H1 (cell line): ENCODE data around the gene CAPN15. TPM values are rescaled to one million over a fixed set of nuclear protein-coding genes. Genes with fewer than 3 reads are reported as not detected.

ENCODE experiments used
- CTCF ChIA-PET: fragments of 300-600 bp; sonication (Branson Sonifier 250); formaldehyde crosslinking; loops from one replicate; lab custom pipeline; 2021; ENCODE audit not compliant: partially characterized antibody; lab: Charles Lee
- POLR2A ChIA-PET: fragments of 300-600 bp; sonication (Branson Sonifier 250); formaldehyde crosslinking; loops from one replicate; lab custom pipeline; 2021; ENCODE audit warnings: inconsistent platforms; ENCODE audit not compliant: partially characterized antibody; lab: Charles Lee
- DNase-seq, 2 experiments: peaks; one replicate each; pipeline versions ENCODE4 v3.0.0 to v3.0.0-alpha.2; 2010 to 2022; ENCODE audit warnings: low spot score in 2 of 2, low read depth in 1 of 2, mixed read lengths in 1 of 2
- FAIRE-seq: peaks from 2 replicates; lab custom pipeline; 2011; peaks lifted over from hg19 to GRCh38; lab: Jason Lieb, UNC
- H2AFZ ChIP-seq: 2 replicates; pipeline ENCODE4 v1.8.1; 2012; ENCODE audit warnings: low read length, inconsistent platforms
- H2AK5ac ChIP-seq: 2 replicates; pipeline ENCODE4 v1.6.1; 2013; ENCODE audit warnings: low read depth, low read length
- H2BK120ac ChIP-seq: replicated peaks from 2 replicates; pipeline ENCODE3; 2013; ENCODE audit warnings: low read depth, low read length, inconsistent platforms
- H2BK12ac ChIP-seq: 2 replicates; pipeline ENCODE4 v1.6.1; 2013; ENCODE audit warnings: low read depth, low read length
- H2BK15ac ChIP-seq: 2 replicates; pipeline ENCODE4 v1.6.1; 2013; ENCODE audit warnings: low read length
- H2BK20ac ChIP-seq: 2 replicates; pipeline ENCODE4 v1.6.1; 2013; ENCODE audit warnings: low read length
- H2BK5ac ChIP-seq: 2 replicates; pipeline ENCODE4 v1.6.1; 2013; ENCODE audit warnings: low read depth, low read length
- H3K14ac ChIP-seq: 2 replicates; pipeline ENCODE4 v1.6.1; 2013; ENCODE audit warnings: inconsistent platforms; ENCODE audit not compliant: insufficient read length
- H3K18ac ChIP-seq: 2 replicates; pipeline ENCODE4 v1.6.1; 2013; ENCODE audit warnings: low read length; ENCODE audit errors: extremely low read depth
- H3K23ac ChIP-seq: 2 replicates; pipeline ENCODE4 v1.6.1; 2013; ENCODE audit warnings: inconsistent platforms; ENCODE audit not compliant: insufficient read length
- H3K23me2 ChIP-seq: 2 replicates; pipeline ENCODE4 v1.6.1; 2013; ENCODE audit warnings: low read depth, low read length
- H3K27ac ChIP-seq: 2 replicates; pipeline ENCODE4 v1.6.1; 2011; ENCODE audit warnings: low read depth, low read length, inconsistent platforms
- H3K27me3 ChIP-seq, 4 experiments: replicated peaks in 1 of 4; 1 replicate in 1 of 4; 2 replicates in 3 of 4; pipeline versions ENCODE4 v1.6.1 to v1.8.1; 2011 to 2013; ENCODE audit warnings: low read length in 3 of 4, mild to moderate bottlenecking in 3 of 4, inconsistent platforms in 2 of 4, mixed read lengths in 2 of 4, moderate library complexity in 1 of 4; ENCODE audit not compliant: control insufficient read depth in 3 of 4, insufficient read depth in 3 of 4; ENCODE audit errors: extremely low read depth in 1 of 4
- H3K36me3 ChIP-seq, 4 experiments: 2 replicates each; pipeline versions ENCODE4 v1.6.1 to v1.8.1; 2011 to 2013; ENCODE audit warnings: mild to moderate bottlenecking in 4 of 4, low read length in 3 of 4, moderate library complexity in 2 of 4, control low read depth in 1 of 4, inconsistent platforms in 1 of 4; ENCODE audit not compliant: insufficient read depth in 4 of 4, control insufficient read depth in 2 of 4
- H3K4ac ChIP-seq: replicated peaks from 2 replicates; pipeline ENCODE3; 2013; ENCODE audit warnings: low read length, low read depth, mixed read lengths, inconsistent platforms; ENCODE audit not compliant: insufficient read length
- H3K4me1 ChIP-seq, 4 experiments: replicated peaks in 1 of 4; 1 replicate in 1 of 4; 2 replicates in 3 of 4; pipeline versions ENCODE4 v1.6.1 to v1.8.1; 2011 to 2013; ENCODE audit warnings: low read length in 3 of 4, inconsistent platforms in 2 of 4, mixed read lengths in 1 of 4; ENCODE audit not compliant: insufficient read depth in 4 of 4, control insufficient read depth in 3 of 4
- H3K4me2 ChIP-seq, 2 experiments: 2 replicates each; pipeline versions ENCODE4 v1.6.1 to v1.8.1; 2011 to 2013; ENCODE audit warnings: low read depth in 2 of 2, low read length in 2 of 2, control low read depth in 1 of 2, inconsistent platforms in 1 of 2, mild to moderate bottlenecking in 1 of 2; ENCODE audit not compliant: insufficient read depth in 1 of 2
- H3K4me3 ChIP-seq, 4 experiments: fragments of 200-600, 300-600 bp in 1 of 4; sonication (generic), shearing (Covaris generic), sonication (Bioruptor Twin) in 1 of 4; 2 replicates each; pipeline versions ENCODE4 v1.5.1 to v1.8.1; 2011 to 2016; ENCODE audit warnings: low read length in 4 of 4, low read depth in 3 of 4, control low read depth in 2 of 4, inconsistent platforms in 2 of 4, mild to moderate bottlenecking in 2 of 4, mixed read lengths in 1 of 4, moderate library complexity in 1 of 4; ENCODE audit not compliant: insufficient read depth in 2 of 4; ENCODE audit errors: extremely low read depth in 1 of 4
- H3K56ac ChIP-seq: replicated peaks from 2 replicates; pipeline ENCODE3; 2013; ENCODE audit warnings: low read depth, mild to moderate bottlenecking, mixed read lengths, low read length, inconsistent platforms; ENCODE audit not compliant: insufficient read length
- H3K79me1 ChIP-seq: 2 replicates; pipeline ENCODE4 v1.6.1; 2013; ENCODE audit warnings: low read depth, low read length, control low read depth
- H3K79me2 ChIP-seq, 2 experiments: 2 replicates each; pipeline versions ENCODE4 v1.6.1 to v1.8.1; 2012 to 2013; ENCODE audit warnings: low read length in 2 of 2, mild to moderate bottlenecking in 2 of 2, inconsistent platforms in 1 of 2; ENCODE audit not compliant: insufficient read depth in 2 of 2, control insufficient read depth in 1 of 2
- H3K9ac ChIP-seq, 4 experiments: replicated peaks in 1 of 4; 1 replicate in 1 of 4; 2 replicates in 3 of 4; pipeline versions ENCODE4 v1.6.1 to v1.8.1; 2011 to 2013; ENCODE audit warnings: low read depth in 3 of 4, low read length in 3 of 4, control low read depth in 2 of 4, mild to moderate bottlenecking in 2 of 4, moderate library complexity in 2 of 4, inconsistent platforms in 1 of 4; ENCODE audit errors: extremely low read depth in 1 of 4
- H3K9me3 ChIP-seq, 2 experiments: 2 replicates each; pipeline versions ENCODE4 v1.6.1 to v1.8.1; 2012 to 2013; ENCODE audit warnings: mild to moderate bottlenecking in 2 of 2, moderate library complexity in 2 of 2, control low read depth in 1 of 2, inconsistent platforms in 1 of 2, low read depth in 1 of 2, low read length in 1 of 2, mixed read lengths in 1 of 2; ENCODE audit not compliant: insufficient read depth in 2 of 2
- H4K20me1 ChIP-seq, 2 experiments: replicated peaks in 1 of 2; 2 replicates each; pipeline versions ENCODE3 to v1.8.1; 2011 to 2013; ENCODE audit warnings: inconsistent platforms in 2 of 2, low read length in 2 of 2, mild to moderate bottlenecking in 1 of 2; ENCODE audit not compliant: insufficient read depth in 2 of 2, control insufficient read depth in 1 of 2
- H4K5ac ChIP-seq: 2 replicates; pipeline ENCODE4 v1.6.1; 2013; ENCODE audit warnings: low read length, low read depth, mixed read lengths, inconsistent platforms; ENCODE audit not compliant: insufficient read length
- H4K8ac ChIP-seq: 2 replicates; pipeline ENCODE4 v1.8.0; 2013; ENCODE audit warnings: mild to moderate bottlenecking, moderate library complexity, low read length, inconsistent platforms; ENCODE audit not compliant: insufficient read depth; ENCODE audit errors: extremely low read depth
- H4K91ac ChIP-seq: replicated peaks from 2 replicates; pipeline ENCODE3; 2013; ENCODE audit warnings: low read length, mixed read lengths, inconsistent platforms; ENCODE audit not compliant: insufficient read length
- ASH2L ChIP-seq: fragments of 200-600, 300-600 bp; sonication (generic); IDR thresholded peaks from one replicate; pipeline ENCODE4 v1.7.1; 2017; ENCODE audit warnings: low read length
- CHD2 ChIP-seq: IDR thresholded peaks from 2 replicates; pipeline ENCODE4 v1.6.1; 2012; ENCODE audit warnings: low read length, improper control_type of control experiment
- HDAC2 ChIP-seq, 2 experiments: fragments of 300-600 bp in 1 of 2; sonication (generic) in 1 of 2; IDR thresholded peaks; 2 replicates each; pipeline ENCODE4 v1.6.1; 2011 to 2012; ENCODE audit warnings: low read depth in 2 of 2, low read length in 2 of 2, mild to moderate bottlenecking in 2 of 2, moderate library complexity in 2 of 2, borderline replicate concordance in 1 of 2, inconsistent platforms in 1 of 2
- JUN ChIP-seq: IDR thresholded peaks from 2 replicates; pipeline ENCODE4 v1.6.1; 2011; ENCODE audit warnings: low read depth, mild to moderate bottlenecking, improper control_type of control experiment, low read length
- JUND ChIP-seq: IDR thresholded peaks from 2 replicates; pipeline ENCODE4 v1.6.1; 2011; ENCODE audit warnings: mild to moderate bottlenecking, improper control_type of control experiment, low read length
- KDM1A ChIP-seq: fragments of 200-600, 300-600 bp; sonication (generic); IDR thresholded peaks from 2 replicates; pipeline ENCODE4 v1.7.1; 2016; ENCODE audit warnings: mild to moderate bottlenecking, low read length, borderline replicate concordance
- PHF8 ChIP-seq: fragments of 200-600 bp; sonication (generic); conservative IDR thresholded peaks from 2 replicates; pipeline ENCODE4 v1.7.1; 2012; ENCODE audit warnings: low read depth, mild to moderate bottlenecking, inconsistent platforms, low read length, moderate library complexity
- POLR2AphosphoS5 ChIP-seq: IDR thresholded peaks from 2 replicates; pipeline ENCODE4 v1.6.1; 2011; ENCODE audit warnings: low read depth, low read length
- SP1 ChIP-seq: IDR thresholded peaks from 2 replicates; pipeline ENCODE4 v1.6.1; 2011; ENCODE audit warnings: low read depth, low read length
- SP4 ChIP-seq: IDR thresholded peaks from 2 replicates; pipeline ENCODE4 v1.6.1; 2012; ENCODE audit warnings: low read length, inconsistent platforms
- SRF ChIP-seq: IDR thresholded peaks from 2 replicates; pipeline ENCODE4 v1.6.1; 2011; ENCODE audit warnings: mild to moderate bottlenecking, low read depth, low read length, moderate library complexity
- USF2 ChIP-seq: IDR thresholded peaks from 2 replicates; pipeline ENCODE4 v1.6.1; 2011; ENCODE audit warnings: low read length, improper control_type of control experiment
- WGBS, 2 experiments: shearing (Covaris generic) in 1 of 2; methylation state at CpG; one replicate each; pipeline versions ENCODE4 v1.1.6 to v1.1.7; 2013 to 2015; ENCODE audit warnings: low lambda C conversion rate in 2 of 2, mixed read lengths in 2 of 2, inconsistent platforms in 1 of 2, low coverage in 1 of 2, missing lambda C conversion rate in 1 of 2; ENCODE audit not compliant: insufficient replicate concordance in 2 of 2, insufficient coverage in 1 of 2, insufficient read length in 1 of 2; ENCODE audit errors: extremely low coverage in 1 of 2, missing lambda C conversion rate in 1 of 2; 5-methylcytosine and 5-hydroxymethylcytosine counted together
- polyA plus RNA-seq, 7 experiments: library from polyadenylated mRNA; depleted of rRNA in 3 of 7; stranded (reverse) in 5 of 7; unstranded in 2 of 7; fragments of >200 nt in 5 of 7; fragments of 200-250 nt in 2 of 7; gene quantifications; 1 replicate in 5 of 7; 2 replicates in 1 of 7; 4 replicates in 1 of 7; pipeline versions ENCODE4 v1.2.1 to v1.2.3, GENCODE V29; 2011 to 2013; ENCODE audit warnings: missing spikeins in 2 of 7, mixed read lengths in 2 of 7
- total RNA-seq: library from RNA; stranded (reverse); fragmentation: NEBNext Ultra II Directional; extraction: Animal tissue kit (Norgen Biotek cat#: 25700); gene quantifications from 2 replicates; pipeline ENCODE4 v1.2.1, GENCODE V29; 2021

CAPN15 gene
- total and polyA plus RNA-seq, 2 of the 8 experiments (the other 6 are each of a cell fraction or from before 2014, with no cell fraction given), result 38.9 to 76.9 TPM

GRCh38 chr16:577796-578195 lies 50.3 kb downstream of the CAPN15 start:
- H2BK12ac ChIP-seq, result no peak overlapping the region
- H3K9me3 ChIP-seq, result no peaks in the 10 kb centered on the region
- WGBS, 2 experiments, result 87% methylated on average over 11 of the region's 13 CpGs; no CpG with 5 or more reads in 1 of the 2 experiments
- H3K79me1 ChIP-seq, result no peaks in the 10 kb centered on the region
- no peak overlapping the region for H3K9ac ChIP-seq
- H4K5ac ChIP-seq, result no peak overlapping the region
- H2BK120ac ChIP-seq, result no peak overlapping the region
- H2BK20ac ChIP-seq, result no peak overlapping the region
- H4K8ac ChIP-seq, result peak overlapping the region; percentile 79
- H3K14ac ChIP-seq, result no peak overlapping the region
- no peak overlapping the region for H2BK15ac ChIP-seq
- peaks cover 0 to 16% (median 0%) of the 10 kb centered on the region in 4 experiments; a peak in 3 of 8 replicates for H3K36me3 ChIP-seq
- H4K20me1 ChIP-seq, result peaks cover 0 to 12% of the 10 kb centered on the region in 2 experiments
- no peak overlapping the region for H2AK5ac ChIP-seq
- no peaks in the 10 kb centered on the region for H3K79me2 ChIP-seq
- FAIRE-seq (no peak), DNase-seq (no peak)
- no peaks in the 10 kb centered on the region for H3K27me3 ChIP-seq
- H4K91ac ChIP-seq, result no peak overlapping the region
- no peak overlapping the region for H3K18ac ChIP-seq
- no peak overlapping the region for H3K4ac ChIP-seq
- H3K23me2 ChIP-seq, result no peaks in the 10 kb centered on the region
- ChIA-PET POLR2A (interaction anchor here (1.2 to 7.9 kb wide), 4 partner anchors 10 to 55 kb away, joined by 3 to 58 read pairs (median 5); partner anchors contain the start of genes CAPN15, NHLRC4, PIGQ and WFIKKN1), CTCF (interaction anchor here (1.0 to 4.8 kb wide), 11 partner anchors 9 to 216 kb away, joined by 3 to 30 read pairs (median 6); no protein-coding TSS in a partner anchor)
- H3K4me2 ChIP-seq, result no peak overlapping the region; a peak in 1 of 4 replicates
- no peak overlapping the region for H3K27ac ChIP-seq
- no peak overlapping the region for H2AFZ ChIP-seq
- no peak overlapping the region for H3K23ac ChIP-seq
- H2BK5ac ChIP-seq, result no peak overlapping the region
- peaks cover 0 to 5% (median 2%) of the 10 kb centered on the region in 4 experiments; a peak in 4 of 7 replicates for H3K4me1 ChIP-seq
- H3K56ac ChIP-seq, result no peak overlapping the region
- no peak overlapping the region for H3K4me3 ChIP-seq
- TF ChIP-seq JUND, result no peak
- TF ChIP-seq ASH2L, result no peak
- no peak for TF ChIP-seq USF2
- TF ChIP-seq JUN, result no peak
- TF ChIP-seq KDM1A, result no peak
- TF ChIP-seq SRF, result no peak
- TF ChIP-seq CHD2, result no peak
- no peak for TF ChIP-seq SP4
- no peak for TF ChIP-seq PHF8
- no peak for TF ChIP-seq POLR2AphosphoS5
- TF ChIP-seq HDAC2 (IDR thresholded peaks at IDR 0.05; ENCODE audit: borderline replicate concordance in 1 of 2, low read depth in 2 of 2, low read length in 2 of 2), result no peak
- TF ChIP-seq SP1, result no peak
